Measurements from ENCODE around the gene LEPR.

GRCh38 chr1:65404941-65405340 lies 15.5 kb upstream of the LEPR start:
- TF ChIP-seq, protein P1, sequence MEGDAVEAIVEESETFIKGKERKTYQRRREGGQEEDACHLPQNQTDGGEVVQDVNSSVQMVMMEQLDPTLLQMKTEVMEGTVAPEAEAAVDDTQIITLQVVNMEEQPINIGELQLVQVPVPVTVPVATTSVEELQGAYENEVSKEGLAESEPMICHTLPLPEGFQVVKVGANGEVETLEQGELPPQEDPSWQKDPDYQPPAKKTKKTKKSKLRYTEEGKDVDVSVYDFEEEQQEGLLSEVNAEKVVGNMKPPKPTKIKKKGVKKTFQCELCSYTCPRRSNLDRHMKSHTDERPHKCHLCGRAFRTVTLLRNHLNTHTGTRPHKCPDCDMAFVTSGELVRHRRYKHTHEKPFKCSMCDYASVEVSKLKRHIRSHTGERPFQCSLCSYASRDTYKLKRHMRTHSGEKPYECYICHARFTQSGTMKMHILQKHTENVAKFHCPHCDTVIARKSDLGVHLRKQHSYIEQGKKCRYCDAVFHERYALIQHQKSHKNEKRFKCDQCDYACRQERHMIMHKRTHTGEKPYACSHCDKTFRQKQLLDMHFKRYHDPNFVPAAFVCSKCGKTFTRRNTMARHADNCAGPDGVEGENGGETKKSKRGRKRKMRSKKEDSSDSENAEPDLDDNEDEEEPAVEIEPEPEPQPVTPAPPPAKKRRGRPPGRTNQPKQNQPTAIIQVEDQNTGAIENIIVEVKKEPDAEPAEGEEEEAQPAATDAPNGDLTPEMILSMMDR (conservative IDR thresholded peaks at IDR 0.05 in 1 of 2, IDR thresholded peaks at IDR 0.05 in 1 of 2; ENCODE audit: low read depth in 1 of 2, low read length in 2 of 2), result no peak
- no peak for TF ChIP-seq EZH2 (IDR thresholded peaks at IDR 0.05; ENCODE audit: low read length, missing control alignments)
